Measurements from ENCODE around the gene NDUFV2.
"Not testable (repeated sequence)": the region's sequence is repeated elsewhere in the genome, so short reads cannot be mapped to it uniquely, and the experiment has no call there.

Gene NDUFV2

GRCh38 chr18:9169515-9169914, 67.0 kb downstream of the NDUFV2 start:
- not testable (repeated sequence) for H3K4me3 Mint-ChIP-seq; H3K27me3 Mint-ChIP-seq (ENCODE audit: low read depth); H3K4me1 Mint-ChIP-seq; H3K27ac Mint-ChIP-seq
- Mint-ChIP-seq H3K36me3 (ENCODE audit: low read depth) (peaks cover 58% of the 10 kb centered on the region), H3K9me3 (peaks cover 43% of the 10 kb centered on the region)

DNA sequence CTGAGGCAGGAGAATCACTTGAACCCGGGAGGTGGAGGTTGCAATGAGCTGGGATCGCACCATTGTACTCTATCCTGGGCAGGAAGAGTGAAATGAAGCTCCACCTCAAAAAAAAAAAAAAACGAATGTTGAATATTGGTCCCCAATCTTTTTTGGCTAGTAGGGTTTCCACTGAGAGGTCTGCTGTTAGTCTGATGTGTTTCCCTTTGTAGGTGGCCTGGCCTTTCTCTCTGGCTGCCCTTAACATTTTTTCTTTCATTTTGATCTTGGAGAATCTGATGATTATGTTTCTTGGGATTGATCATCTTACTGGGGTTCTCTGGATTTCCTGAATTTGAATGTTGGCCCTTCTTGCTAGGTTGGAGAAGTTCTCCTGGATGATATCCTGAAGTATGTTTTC, 69.4 kb downstream of the NDUFV2 start:
- H3K4me1 Mint-ChIP-seq, H3K27ac Mint-ChIP-seq: not testable (repeated sequence)
- H3K36me3 Mint-ChIP-seq (ENCODE audit: low read depth): peaks cover 54% of the 10 kb centered on the region

GRCh38 chr18:9172506-9173127, 70.1 kb downstream of the NDUFV2 start:
- no peak overlapping the region for H3K27ac Mint-ChIP-seq
- no peak for TF ChIP-seq CTCF (IDR thresholded peaks at IDR 0.05; ENCODE audit: unreplicated experiment in 3 of 3)

More for the DNA sequence above, 69.4 kb downstream of the NDUFV2 start:
- H3K27me3 Mint-ChIP-seq (ENCODE audit: low read depth); H3K4me3 Mint-ChIP-seq: not testable (repeated sequence)
- peaks cover 34% of the 10 kb centered on the region for H3K9me3 Mint-ChIP-seq

DNA sequence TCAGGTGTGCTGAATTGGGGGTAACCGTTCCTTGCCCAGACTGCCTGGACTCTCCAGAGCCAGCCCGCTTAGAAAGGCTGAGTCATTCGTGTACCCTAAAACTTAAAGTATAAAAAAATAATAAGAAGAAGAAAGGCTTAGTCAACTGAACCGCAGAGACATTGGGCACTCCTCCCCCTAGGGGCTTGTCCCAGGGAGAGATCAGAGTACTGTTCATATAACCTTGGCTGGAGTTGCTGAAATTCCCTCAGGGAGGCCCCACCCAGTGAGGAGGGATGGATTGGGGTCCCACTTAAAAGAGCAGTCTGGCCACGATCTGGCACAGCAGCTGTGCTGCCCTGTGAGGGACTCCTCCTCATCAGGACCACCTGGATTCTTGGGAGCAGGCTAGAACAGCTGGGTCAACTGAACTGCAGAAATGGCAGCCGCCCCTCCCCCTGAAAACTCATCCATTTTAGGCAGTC, 71.3 kb downstream of the NDUFV2 start:
- Mint-ChIP-seq H3K9me3 (peaks cover 23% of the 10 kb centered on the region), H3K4me3 (no peak overlapping the region), H3K36me3 (ENCODE audit: low read depth) (peaks cover 44% of the 10 kb centered on the region), H3K27me3 (ENCODE audit: low read depth) (no peaks in the 10 kb centered on the region), H3K4me1 (no peaks in the 10 kb centered on the region), H3K27ac (no peak overlapping the region)
- no peak for TF ChIP-seq CTCF (IDR thresholded peaks at IDR 0.05; ENCODE audit: unreplicated experiment in 3 of 3)

More at GRCh38 chr18:9172506-9173127, 70.1 kb downstream of the NDUFV2 start:
- H3K27me3 Mint-ChIP-seq (ENCODE audit: low read depth): no peaks in the 10 kb centered on the region
- no peaks in the 10 kb centered on the region for H3K4me1 Mint-ChIP-seq
- peaks cover 52% of the 10 kb centered on the region for H3K36me3 Mint-ChIP-seq (ENCODE audit: low read depth)
- H3K9me3 Mint-ChIP-seq: peaks cover 31% of the 10 kb centered on the region
- H3K4me3 Mint-ChIP-seq: no peak overlapping the region

DNA sequence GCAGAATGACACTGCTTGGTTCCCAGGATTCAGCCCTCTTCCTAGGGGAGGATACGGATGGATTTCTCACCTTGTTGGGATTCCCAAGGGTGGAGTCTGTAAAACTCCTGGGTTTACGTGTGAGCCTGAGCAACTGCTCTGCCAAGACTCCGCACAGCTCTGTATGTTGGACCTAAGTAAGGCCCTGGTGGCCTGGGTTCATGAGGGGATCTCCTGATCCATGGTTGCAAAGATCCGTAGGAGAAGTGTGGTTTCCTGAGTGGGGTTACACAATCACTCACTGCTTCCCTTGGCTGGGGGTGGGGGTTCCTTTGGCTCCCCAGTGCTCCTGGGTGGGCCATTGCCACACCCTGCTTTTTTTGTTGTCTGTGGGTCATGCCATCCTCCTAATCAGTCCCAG, 71.8 kb downstream of the NDUFV2 start:
- TF ChIP-seq CTCF (IDR thresholded peaks at IDR 0.05; ENCODE audit: unreplicated experiment in 3 of 3): no peak
- Mint-ChIP-seq H3K4me3 (no peak overlapping the region), H3K4me1 (no peaks in the 10 kb centered on the region), H3K9me3 (peaks cover 19% of the 10 kb centered on the region), H3K36me3 (ENCODE audit: low read depth) (peaks cover 39% of the 10 kb centered on the region), H3K27me3 (ENCODE audit: low read depth) (no peaks in the 10 kb centered on the region), H3K27ac (no peak overlapping the region)

GRCh38 chr18:9175115-9175514, 72.6 kb downstream of the NDUFV2 start:
- no peaks in the 10 kb centered on the region for H3K27me3 Mint-ChIP-seq (ENCODE audit: low read depth)
- peaks cover 15% of the 10 kb centered on the region for H3K9me3 Mint-ChIP-seq
- TF ChIP-seq CTCF (IDR thresholded peaks at IDR 0.05; ENCODE audit: unreplicated experiment in 3 of 3): no peak
- no peaks in the 10 kb centered on the region for H3K4me1 Mint-ChIP-seq
- H3K36me3 Mint-ChIP-seq (ENCODE audit: low read depth): peaks cover 34% of the 10 kb centered on the region
- H3K27ac Mint-ChIP-seq: no peak overlapping the region
- no peak overlapping the region for H3K4me3 Mint-ChIP-seq

DNA sequence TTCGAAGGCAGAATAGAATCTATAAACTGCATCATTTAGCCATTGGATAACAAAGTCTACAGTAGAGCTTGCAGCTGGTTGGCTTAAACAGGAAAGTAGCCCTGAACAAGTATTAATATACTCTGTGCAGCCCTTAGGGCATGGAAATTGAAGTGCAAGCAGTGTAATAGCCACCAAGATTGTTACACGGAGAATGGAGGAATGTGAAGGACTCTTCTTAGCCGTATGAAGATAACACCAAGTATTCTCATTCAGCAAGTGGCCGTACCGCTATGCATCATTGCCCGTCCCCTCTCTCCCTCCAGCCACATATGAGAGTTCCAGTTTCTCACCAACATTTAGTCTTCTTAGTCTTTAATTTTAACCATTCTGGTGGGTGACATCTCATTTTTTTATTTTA, 74.5 kb downstream of the NDUFV2 start:
- no peaks in the 10 kb centered on the region for H3K27me3 Mint-ChIP-seq (ENCODE audit: low read depth)
- no peak overlapping the region for H3K27ac Mint-ChIP-seq
- no peak overlapping the region for H3K4me3 Mint-ChIP-seq
- no peak for TF ChIP-seq CTCF (IDR thresholded peaks at IDR 0.05; ENCODE audit: unreplicated experiment in 3 of 3)
- no peaks in the 10 kb centered on the region for H3K4me1 Mint-ChIP-seq
- H3K9me3 Mint-ChIP-seq: peaks cover 5% of the 10 kb centered on the region
- peaks cover 26% of the 10 kb centered on the region for H3K36me3 Mint-ChIP-seq (ENCODE audit: low read depth)

Measured in nephron (organoid).